ENCODE data around the gene RBM12. TPM values are rescaled to one million over a fixed set of nuclear protein-coding genes. Genes with fewer than 3 reads are reported as not detected.

Gene RBM12
- total and polyA plus RNA-seq, 2 experiments from 2014 or later: 29.1 to 43.3 TPM

DNA sequence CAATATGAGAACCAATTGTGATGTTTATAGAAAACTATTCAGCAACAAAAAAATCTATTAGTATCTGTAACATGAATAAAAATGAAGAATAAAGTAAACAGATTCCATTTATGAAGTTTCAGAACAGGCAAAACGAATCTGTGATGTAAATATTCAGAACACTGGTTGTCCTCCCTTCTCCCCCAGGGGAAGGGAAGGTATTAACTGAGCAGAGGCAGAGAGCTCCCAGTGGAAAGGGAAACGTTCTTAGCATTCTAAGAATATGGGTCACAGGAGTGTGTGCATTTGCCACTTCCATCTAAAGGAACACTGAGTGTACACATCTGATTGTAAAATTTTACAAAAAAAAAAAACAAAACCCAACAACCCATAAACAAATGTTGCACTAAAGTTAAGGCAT is 25.9 kb downstream of the RBM12 start:
- DNase-seq (ENCODE audit: low read depth in 1 of 2, low spot score in 1 of 2): no peak
- Histone ChIP-seq H3K36me3 (no peaks in the 10 kb centered on the region), H3K4me3 (no peak overlapping the region), H3K9me3 (ENCODE audit: low read depth) (no peaks in the 10 kb centered on the region), H3K27me3 (no peaks in the 10 kb centered on the region), H3K4me1 (ENCODE audit: low read depth) (peaks cover 14% of the 10 kb centered on the region), H3K27ac (no peak overlapping the region)
- TF ChIP-seq, protein P1, sequence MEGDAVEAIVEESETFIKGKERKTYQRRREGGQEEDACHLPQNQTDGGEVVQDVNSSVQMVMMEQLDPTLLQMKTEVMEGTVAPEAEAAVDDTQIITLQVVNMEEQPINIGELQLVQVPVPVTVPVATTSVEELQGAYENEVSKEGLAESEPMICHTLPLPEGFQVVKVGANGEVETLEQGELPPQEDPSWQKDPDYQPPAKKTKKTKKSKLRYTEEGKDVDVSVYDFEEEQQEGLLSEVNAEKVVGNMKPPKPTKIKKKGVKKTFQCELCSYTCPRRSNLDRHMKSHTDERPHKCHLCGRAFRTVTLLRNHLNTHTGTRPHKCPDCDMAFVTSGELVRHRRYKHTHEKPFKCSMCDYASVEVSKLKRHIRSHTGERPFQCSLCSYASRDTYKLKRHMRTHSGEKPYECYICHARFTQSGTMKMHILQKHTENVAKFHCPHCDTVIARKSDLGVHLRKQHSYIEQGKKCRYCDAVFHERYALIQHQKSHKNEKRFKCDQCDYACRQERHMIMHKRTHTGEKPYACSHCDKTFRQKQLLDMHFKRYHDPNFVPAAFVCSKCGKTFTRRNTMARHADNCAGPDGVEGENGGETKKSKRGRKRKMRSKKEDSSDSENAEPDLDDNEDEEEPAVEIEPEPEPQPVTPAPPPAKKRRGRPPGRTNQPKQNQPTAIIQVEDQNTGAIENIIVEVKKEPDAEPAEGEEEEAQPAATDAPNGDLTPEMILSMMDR (IDR thresholded peaks at IDR 0.05; ENCODE audit: low read depth, low read length): no peak

- Histone ChIP-seq H3K4me1 (ENCODE audit: low read depth) (peaks cover 14% of the 10 kb centered on the region), H3K9me3 (ENCODE audit: low read depth) (no peaks in the 10 kb centered on the region), H3K27ac (peak overlapping the region; percentile 41), H3K36me3 (no peaks in the 10 kb centered on the region), H3K4me3 (no peak overlapping the region), H3K27me3 (no peaks in the 10 kb centered on the region)
- TF ChIP-seq, protein P1 (IDR thresholded peaks at IDR 0.05; ENCODE audit: low read depth, low read length): no peak
- DNase-seq (ENCODE audit: low read depth in 1 of 2, low spot score in 1 of 2): no peak
Measured at GRCh38 chr20:35637276-35637675, 27.4 kb downstream of the RBM12 start.

- Histone ChIP-seq H3K27me3 (no peaks in the 10 kb centered on the region), H3K27ac (peak overlapping the region; percentile 87), H3K9me3 (ENCODE audit: low read depth) (no peaks in the 10 kb centered on the region), H3K4me3 (no peak overlapping the region), H3K36me3 (peaks cover 3% of the 10 kb centered on the region), H3K4me1 (ENCODE audit: low read depth) (peaks cover 14% of the 10 kb centered on the region)
- TF ChIP-seq, protein P1 (IDR thresholded peaks at IDR 0.05; ENCODE audit: low read depth, low read length): no peak
- DNase-seq (ENCODE audit: low read depth in 1 of 2, low spot score in 1 of 2): no peak
Measured at GRCh38 chr20:35636095-35636494, 28.6 kb downstream of the RBM12 start.

DNA sequence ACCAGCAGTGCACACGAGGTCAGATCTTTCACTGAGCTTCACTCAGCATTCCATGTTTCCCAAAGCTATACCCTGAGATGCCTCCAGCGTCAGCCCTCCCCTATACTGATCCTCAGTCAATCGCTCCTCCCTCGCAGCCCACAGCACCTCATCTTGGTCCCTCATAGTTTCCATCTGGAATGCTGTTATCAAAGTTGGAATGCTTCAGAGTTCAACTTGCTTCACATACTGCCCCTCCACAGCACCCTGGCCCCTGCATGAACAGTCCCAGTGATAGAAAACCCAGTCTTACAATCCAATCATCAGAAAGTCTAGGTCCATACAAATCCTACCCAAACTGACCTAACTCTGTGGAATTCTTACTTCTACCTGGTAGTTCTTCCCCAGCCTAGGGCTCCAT is 29.0 kb downstream of the RBM12 start:
- H3K9me3 ChIP-seq (ENCODE audit: low read depth): no peaks in the 10 kb centered on the region
- H3K27ac ChIP-seq: peak overlapping the region; percentile 87
- H3K4me1 ChIP-seq (ENCODE audit: low read depth): peaks cover 14% of the 10 kb centered on the region
- H3K36me3 ChIP-seq: peaks cover 7% of the 10 kb centered on the region
- no peak overlapping the region for H3K4me3 ChIP-seq
- peak; percentile 49 to 61 for DNase-seq (ENCODE audit: low read depth in 1 of 2, low spot score in 1 of 2)
- TF ChIP-seq, protein P1 (IDR thresholded peaks at IDR 0.05; ENCODE audit: low read depth, low read length): no peak
- no peaks in the 10 kb centered on the region for H3K27me3 ChIP-seq

DNA sequence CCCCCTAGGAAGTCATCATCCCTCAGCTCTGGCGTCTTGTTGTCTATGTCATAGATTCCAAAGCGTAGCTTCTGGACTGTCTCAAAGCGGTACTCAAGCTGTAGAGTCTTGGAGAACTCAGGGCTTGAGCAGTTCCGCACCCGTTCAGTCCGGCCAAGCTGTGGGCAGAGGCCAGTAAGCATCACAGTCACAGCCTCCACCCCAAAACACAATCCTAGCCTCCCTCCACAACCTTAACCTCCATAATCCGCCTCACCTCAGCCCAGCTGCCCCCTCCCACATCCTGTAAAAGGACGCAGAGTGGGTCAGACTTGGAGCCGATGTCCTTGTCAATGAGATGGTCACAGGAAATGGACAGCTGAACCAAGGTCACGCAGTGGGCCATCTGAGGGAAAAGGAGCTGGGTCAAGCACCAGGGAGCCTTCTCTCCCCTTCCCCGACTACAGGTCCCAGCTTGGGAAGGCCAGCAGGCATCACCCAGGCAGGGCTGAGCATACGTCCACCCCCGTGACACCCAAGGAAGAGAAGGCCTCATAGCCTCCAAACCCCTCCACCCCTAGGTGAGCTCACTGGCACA is 32.1 kb downstream of the RBM12 start:
- Histone ChIP-seq H3K4me1 (ENCODE audit: low read depth) (peaks cover 9% of the 10 kb centered on the region), H3K27me3 (no peaks in the 10 kb centered on the region), H3K4me3 (no peak overlapping the region), H3K9me3 (ENCODE audit: low read depth) (no peaks in the 10 kb centered on the region), H3K36me3 (peaks cover 29% of the 10 kb centered on the region), H3K27ac (peak overlapping the region; percentile 62)
- TF ChIP-seq, protein P1 (IDR thresholded peaks at IDR 0.05; ENCODE audit: low read depth, low read length): no peak
- DNase-seq (ENCODE audit: low read depth in 1 of 2, low spot score in 1 of 2): no peak

All from cardiac muscle cell (in vitro differentiated cells and primary cell).